HG02981 (cell line): ENCODE measurements around the gene ADIPOQ.
"Not testable (repeated sequence)": the region's sequence is repeated elsewhere in the genome, so short reads cannot be mapped to it uniquely, and the experiment has no call there.

Experiments used
- ATAC-seq: cut with Tn5 transposase; IDR thresholded peaks from one replicate; pipeline ENCODE4 v1.9.1; 2021; ENCODE audit warnings: mild to moderate bottlenecking, moderate library complexity; ENCODE audit not compliant: unreplicated experiment

ADIPOQ gene

GRCh38 chr3:186826410-186826975 lies 16.0 kb upstream of the ADIPOQ start:
- ATAC-seq: no peak

- peak; percentile 90 for ATAC-seq
These were observed 15.3 kb upstream of the ADIPOQ start for GRCh38 chr3:186826976-186827857.

- ATAC-seq: no peak
These were observed 14.2 kb upstream of the ADIPOQ start for GRCh38 chr3:186828340-186828739.

- ATAC-seq: no peak
These were observed 10.7 kb upstream of the ADIPOQ start for GRCh38 chr3:186831798-186832197.

GRCh38 chr3:186832276-186832675 lies 10.2 kb upstream of the ADIPOQ start:
- ATAC-seq: no peak

GRCh38 chr3:186839874-186840641 lies 2.5 kb upstream of the ADIPOQ start:
- no peak for ATAC-seq

GRCh38 chr3:186841620-186842019 lies 890 bp upstream of the ADIPOQ start:
- no peak for ATAC-seq

GRCh38 chr3:186843039-186843432 lies 526 bp downstream of the ADIPOQ start:
- no peak for ATAC-seq

- ATAC-seq: no peak
These were observed 2.4 kb downstream of the ADIPOQ start for GRCh38 chr3:186844908-186845307.

- no peak for ATAC-seq
These were observed 3.2 kb downstream of the ADIPOQ start for GRCh38 chr3:186845756-186846155.

GRCh38 chr3:186847437-186847836 lies 4.9 kb downstream of the ADIPOQ start:
- no peak for ATAC-seq

- ATAC-seq: peak; percentile 85
These were observed 7.0 kb downstream of the ADIPOQ start for GRCh38 chr3:186849374-186849975.

GRCh38 chr3:186851835-186852234 lies 9.3 kb downstream of the ADIPOQ start:
- ATAC-seq: not testable (repeated sequence)

- no peak for ATAC-seq
These were observed 10.5 kb downstream of the ADIPOQ start for GRCh38 chr3:186852994-186853393.

- no peak for ATAC-seq
These were observed 11.6 kb downstream of the ADIPOQ start for GRCh38 chr3:186854146-186854545.

- ATAC-seq: no peak
These were observed 12.4 kb downstream of the ADIPOQ start for GRCh38 chr3:186854954-186855353.

- ATAC-seq: no peak
These were observed 15.2 kb downstream of the ADIPOQ start for GRCh38 chr3:186857743-186858142.

GRCh38 chr3:186865215-186865853 lies 22.8 kb downstream of the ADIPOQ start:
- not testable (repeated sequence) for ATAC-seq

GRCh38 chr3:186866095-186866494 lies 23.6 kb downstream of the ADIPOQ start:
- ATAC-seq: not testable (repeated sequence)

- ATAC-seq: no peak
These were observed 27.0 kb downstream of the ADIPOQ start for GRCh38 chr3:186869253-186870100.
